Skeletal muscle satellite cell (primary cell): ENCODE measurements around the gene EXOC6B.

Source experiments
- H3K27me3 ChIP-seq: 2 replicates; pipeline ENCODE4 v1.7.0; 2013; ENCODE audit warnings: low read length; ENCODE audit not compliant: control insufficient read depth, insufficient read depth
- H3K36me3 ChIP-seq: 2 replicates; pipeline ENCODE4 v1.7.0; 2013; ENCODE audit warnings: mild to moderate bottlenecking, control low read depth, low read length; ENCODE audit not compliant: insufficient read depth
- H3K4me1 ChIP-seq: 2 replicates; pipeline ENCODE4 v1.7.0; 2013; ENCODE audit warnings: low read length; ENCODE audit not compliant: control insufficient read depth, insufficient read depth
- H3K4me2 ChIP-seq: 2 replicates; pipeline ENCODE4 v1.7.0; 2013; ENCODE audit warnings: mild to moderate bottlenecking, low read length
- H3K4me3 ChIP-seq: 2 replicates; pipeline ENCODE4 v1.7.0; 2013; ENCODE audit warnings: low read length
- H3K9ac ChIP-seq: 2 replicates; pipeline ENCODE4 v1.7.0; 2013; ENCODE audit warnings: mild to moderate bottlenecking, low read depth, low read length, moderate library complexity
- H3K9me3 ChIP-seq: replicated peaks from 2 replicates; pipeline ENCODE4 v1.7.0; 2013; ENCODE audit warnings: mild to moderate bottlenecking, control low read depth, low read length

EXOC6B gene

DNA sequence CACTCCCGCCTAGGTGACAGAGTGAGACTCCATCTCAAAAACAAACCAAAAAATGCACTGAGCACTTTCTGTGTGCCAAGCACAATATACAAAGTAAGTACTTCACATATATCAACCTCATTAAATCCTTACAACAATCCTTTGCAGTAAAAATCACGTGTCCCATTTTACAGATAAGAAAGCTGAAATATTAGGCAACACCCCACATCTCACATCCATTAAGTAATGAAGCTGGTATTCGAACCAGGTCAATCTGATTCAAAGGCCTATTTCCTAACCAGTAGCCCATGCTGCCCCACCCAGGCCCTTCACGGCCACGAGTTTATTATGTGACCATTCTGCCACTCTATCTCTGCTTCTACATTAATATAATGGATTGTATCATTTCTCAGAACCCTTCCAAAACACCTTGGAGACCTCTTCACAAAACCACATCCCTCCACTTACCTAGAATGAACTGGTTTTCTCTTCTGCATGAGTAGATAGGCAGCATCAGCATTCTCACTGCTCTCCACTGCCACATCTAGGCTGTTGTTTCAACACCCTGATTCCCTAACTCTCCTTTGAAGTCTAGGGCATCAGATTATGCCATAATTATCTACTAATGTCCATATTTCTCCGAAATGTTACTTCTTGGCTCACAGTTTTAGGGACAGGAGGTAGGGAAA, 3.1 kb upstream of the EXOC6B start:
- no peak overlapping the region for H3K4me2 ChIP-seq
- H3K9me3 ChIP-seq, result no peaks in the 10 kb centered on the region
- H3K36me3 ChIP-seq, result no peaks in the 10 kb centered on the region
- peaks cover 14% of the 10 kb centered on the region for H3K27me3 ChIP-seq
- H3K4me1 ChIP-seq, result peaks cover 26% of the 10 kb centered on the region
- no peak overlapping the region for H3K4me3 ChIP-seq
- H3K9ac ChIP-seq, result no peak overlapping the region

DNA sequence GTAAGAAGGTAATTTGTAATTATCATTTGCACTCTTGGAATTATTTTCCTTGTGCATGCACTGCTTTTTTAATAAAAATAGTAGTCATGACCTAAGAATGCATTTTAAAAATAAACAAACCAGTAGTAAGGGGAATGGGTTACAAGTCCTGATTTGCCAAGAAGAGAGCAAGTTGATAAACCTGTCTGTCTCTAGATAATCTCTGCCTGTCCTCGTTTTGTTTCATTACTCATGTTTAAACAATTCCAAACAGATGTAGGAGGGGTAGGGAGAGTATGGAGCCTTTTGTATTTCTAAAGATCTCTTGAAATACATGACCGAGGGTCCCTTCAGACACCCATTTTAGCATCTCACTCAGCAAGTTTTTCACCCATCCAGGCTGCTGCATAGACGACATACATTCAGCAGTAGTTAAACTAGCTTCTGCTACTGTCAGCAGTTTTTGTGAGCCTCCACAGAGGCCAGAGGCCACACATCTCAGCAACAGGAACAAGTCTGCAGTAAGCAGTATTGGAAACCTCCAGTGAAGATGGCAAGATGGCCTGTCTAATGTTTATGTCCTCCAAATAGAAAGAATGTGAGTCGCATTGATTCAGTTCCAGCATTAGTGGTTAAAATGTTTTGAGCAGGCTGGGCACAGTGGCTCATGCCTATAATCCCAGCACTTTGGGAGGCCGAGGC, 2.3 kb upstream of the EXOC6B start:
- no peaks in the 10 kb centered on the region for H3K36me3 ChIP-seq
- peaks cover 6% of the 10 kb centered on the region for H3K27me3 ChIP-seq
- no peaks in the 10 kb centered on the region for H3K9me3 ChIP-seq
- no peak overlapping the region for H3K9ac ChIP-seq
- H3K4me1 ChIP-seq, result peaks cover 26% of the 10 kb centered on the region
- peak overlapping the region; percentile 53 for H3K4me2 ChIP-seq
- H3K4me3 ChIP-seq, result no peak overlapping the region

DNA sequence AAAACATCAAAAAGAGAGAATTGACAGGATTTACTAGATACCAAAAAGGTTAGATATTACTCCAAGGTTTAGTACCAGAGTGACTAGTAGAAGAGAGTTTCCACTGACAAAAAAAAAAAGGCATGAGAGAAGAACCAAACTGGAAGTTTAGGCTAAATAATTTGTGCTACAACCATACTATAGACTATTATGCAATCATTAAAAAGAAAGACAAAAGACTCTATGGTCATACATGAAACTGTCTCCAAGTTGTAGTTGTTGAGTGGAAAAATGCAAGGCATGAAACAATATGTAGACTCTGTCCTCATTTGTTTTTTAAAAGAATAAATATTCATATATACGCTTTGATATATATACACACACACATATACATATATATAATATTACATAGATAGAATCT, 1.7 kb upstream of the EXOC6B start:
- H3K9me3 ChIP-seq, result no peaks in the 10 kb centered on the region
- H3K4me3 ChIP-seq, result no peak overlapping the region
- H3K4me2 ChIP-seq, result peak overlapping the region; percentile 53
- peaks cover 26% of the 10 kb centered on the region for H3K4me1 ChIP-seq
- H3K36me3 ChIP-seq, result no peaks in the 10 kb centered on the region
- no peak overlapping the region for H3K9ac ChIP-seq
- peaks cover under 1% of the 10 kb centered on the region for H3K27me3 ChIP-seq

DNA sequence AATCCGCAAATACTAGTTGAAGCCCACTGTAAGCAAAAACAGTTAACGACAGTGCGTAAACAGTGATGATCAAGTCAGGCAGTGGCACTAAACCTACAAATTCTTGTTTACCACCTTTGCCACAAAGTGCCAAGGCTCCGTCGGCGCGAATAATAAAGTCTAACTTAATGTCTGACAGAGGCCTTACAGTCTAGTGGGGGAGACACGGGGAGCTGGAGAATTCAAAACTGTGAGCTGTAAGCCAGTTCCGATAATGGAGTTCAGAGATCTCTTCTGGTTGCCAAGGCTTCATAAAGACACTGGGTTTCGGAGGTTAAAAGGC, 284 bp upstream of the EXOC6B start:
- Histone ChIP-seq H3K4me2 (peak overlapping the region; percentile 83), H3K9ac (no peak overlapping the region), H3K36me3 (no peaks in the 10 kb centered on the region), H3K27me3 (no peaks in the 10 kb centered on the region), H3K9me3 (no peaks in the 10 kb centered on the region), H3K4me3 (peak overlapping the region; percentile 93), H3K4me1 (peaks cover 26% of the 10 kb centered on the region)

DNA sequence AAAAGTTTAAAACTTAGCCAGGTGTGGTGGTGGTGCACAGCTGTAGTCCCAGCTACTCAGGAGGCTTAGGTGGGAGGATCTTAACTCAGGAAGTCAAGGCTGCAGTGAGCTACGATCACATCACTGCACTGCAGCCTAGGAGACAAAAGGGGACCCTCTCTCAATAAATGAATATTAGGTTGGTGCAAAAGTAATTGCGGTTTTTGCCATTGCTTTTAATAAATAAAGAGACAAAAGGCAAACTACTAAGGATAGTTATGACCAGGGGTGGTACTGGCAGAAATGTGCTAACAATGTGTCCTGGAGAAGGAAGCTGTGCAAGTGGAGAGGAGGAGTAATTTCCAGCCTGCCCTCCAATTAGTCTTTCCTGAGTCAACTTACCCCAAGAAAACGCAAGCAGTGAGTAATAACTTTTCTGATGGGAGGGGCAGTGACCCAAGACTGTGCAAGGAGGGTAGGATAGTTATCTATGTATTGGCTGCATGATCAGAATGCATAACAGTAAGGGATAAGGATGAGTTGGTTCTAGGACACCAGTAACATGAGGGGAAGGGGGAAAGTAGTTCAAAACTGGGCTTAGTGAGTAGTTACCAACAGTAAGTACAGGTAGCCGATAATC, 1.5 kb downstream of the EXOC6B start:
- Histone ChIP-seq H3K9me3 (no peaks in the 10 kb centered on the region), H3K9ac (no peak overlapping the region), H3K4me3 (peak overlapping the region; percentile 93), H3K4me2 (peak overlapping the region; percentile 83), H3K36me3 (no peaks in the 10 kb centered on the region), H3K27me3 (no peaks in the 10 kb centered on the region), H3K4me1 (peaks cover 26% of the 10 kb centered on the region)

DNA sequence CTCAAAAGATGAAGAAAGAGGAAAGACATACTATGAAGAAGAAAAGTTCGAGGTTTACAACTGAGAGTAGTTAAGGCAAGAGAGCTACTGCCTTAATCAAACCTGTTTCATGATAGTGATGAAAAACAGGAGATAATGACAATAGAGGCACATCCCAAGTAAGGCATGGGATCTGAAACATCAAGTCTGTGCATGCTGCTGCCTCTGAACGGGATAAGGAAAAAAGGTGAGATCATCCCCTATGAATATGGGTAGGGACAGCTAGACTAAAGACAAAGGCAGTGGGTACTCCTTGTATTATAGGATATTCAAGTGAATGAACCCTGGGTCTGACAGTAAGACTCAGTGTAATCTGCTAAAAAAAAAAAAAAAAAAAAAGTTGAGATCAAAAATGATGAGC, 3.0 kb downstream of the EXOC6B start:
- peaks cover 19% of the 10 kb centered on the region for H3K4me1 ChIP-seq
- no peaks in the 10 kb centered on the region for H3K36me3 ChIP-seq
- no peak overlapping the region for H3K9ac ChIP-seq
- no peaks in the 10 kb centered on the region for H3K27me3 ChIP-seq
- no peak overlapping the region for H3K4me2 ChIP-seq
- no peak overlapping the region for H3K4me3 ChIP-seq
- no peaks in the 10 kb centered on the region for H3K9me3 ChIP-seq

DNA sequence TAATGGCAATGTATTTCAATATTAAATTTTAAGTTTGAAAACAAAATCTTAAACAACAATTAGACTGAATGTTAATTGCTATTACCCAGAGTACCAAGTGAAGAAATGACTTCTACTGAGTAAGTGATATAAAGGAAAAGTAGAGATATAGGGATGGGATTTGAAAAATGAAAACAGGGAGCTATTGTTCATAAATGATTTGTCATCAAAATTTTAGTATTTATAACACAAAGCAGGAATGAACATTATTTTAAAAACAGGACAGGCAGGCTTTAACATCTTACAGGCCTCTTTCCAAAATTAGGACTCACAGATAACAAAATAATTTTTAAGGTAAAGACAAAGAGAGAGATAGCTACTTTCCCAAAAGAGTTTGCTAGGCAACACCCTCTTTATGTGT, 3.9 kb downstream of the EXOC6B start:
- Histone ChIP-seq H3K36me3 (no peaks in the 10 kb centered on the region), H3K9me3 (no peaks in the 10 kb centered on the region), H3K4me2 (no peak overlapping the region), H3K4me1 (peaks cover 12% of the 10 kb centered on the region), H3K27me3 (no peaks in the 10 kb centered on the region), H3K9ac (no peak overlapping the region), H3K4me3 (no peak overlapping the region)

DNA sequence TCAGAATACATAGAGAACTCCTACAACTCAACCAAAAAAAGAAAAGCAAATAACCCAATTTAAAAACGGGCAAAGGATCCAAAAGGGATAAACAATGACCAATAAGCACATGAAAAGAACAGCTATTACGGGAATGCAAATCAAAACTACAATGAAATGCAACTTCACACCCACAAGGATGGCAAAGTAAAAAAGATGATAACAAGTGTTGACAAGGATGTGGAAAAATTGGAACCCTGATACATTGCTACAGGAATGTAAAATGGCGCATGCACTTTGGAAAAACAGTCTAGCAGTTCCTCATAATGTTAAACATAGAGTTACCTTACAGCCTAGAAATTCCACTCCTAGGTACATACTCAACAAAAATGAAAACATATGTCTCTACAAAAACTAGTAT, 4.7 kb downstream of the EXOC6B start:
- H3K36me3 ChIP-seq, result no peaks in the 10 kb centered on the region
- no peaks in the 10 kb centered on the region for H3K9me3 ChIP-seq
- H3K9ac ChIP-seq, result no peak overlapping the region
- H3K4me2 ChIP-seq, result no peak overlapping the region
- no peaks in the 10 kb centered on the region for H3K27me3 ChIP-seq
- H3K4me1 ChIP-seq, result peaks cover 12% of the 10 kb centered on the region
- no peak overlapping the region for H3K4me3 ChIP-seq

DNA sequence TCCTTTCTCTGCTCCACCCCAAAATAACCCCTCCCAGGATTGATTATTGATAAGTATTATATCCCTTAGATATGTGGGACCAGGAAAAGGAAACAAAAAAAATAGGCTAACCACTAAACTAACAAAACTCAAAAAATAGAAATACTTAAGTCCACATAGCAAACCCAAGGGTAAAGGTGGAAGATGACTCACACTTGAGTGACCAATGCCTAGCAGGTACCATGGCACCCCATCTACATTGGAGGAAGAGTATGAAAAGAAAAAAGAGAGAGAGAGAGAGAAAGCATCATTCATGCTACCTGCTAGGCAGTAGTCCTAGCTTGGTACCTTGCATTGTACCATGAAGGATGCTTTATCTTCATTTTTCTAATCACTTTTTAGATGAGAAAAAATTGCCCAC, 6.3 kb downstream of the EXOC6B start:
- Histone ChIP-seq H3K9me3 (no peaks in the 10 kb centered on the region), H3K27me3 (no peaks in the 10 kb centered on the region), H3K4me2 (no peak overlapping the region), H3K9ac (no peak overlapping the region), H3K4me1 (peaks cover 5% of the 10 kb centered on the region), H3K36me3 (no peaks in the 10 kb centered on the region), H3K4me3 (no peak overlapping the region)

DNA sequence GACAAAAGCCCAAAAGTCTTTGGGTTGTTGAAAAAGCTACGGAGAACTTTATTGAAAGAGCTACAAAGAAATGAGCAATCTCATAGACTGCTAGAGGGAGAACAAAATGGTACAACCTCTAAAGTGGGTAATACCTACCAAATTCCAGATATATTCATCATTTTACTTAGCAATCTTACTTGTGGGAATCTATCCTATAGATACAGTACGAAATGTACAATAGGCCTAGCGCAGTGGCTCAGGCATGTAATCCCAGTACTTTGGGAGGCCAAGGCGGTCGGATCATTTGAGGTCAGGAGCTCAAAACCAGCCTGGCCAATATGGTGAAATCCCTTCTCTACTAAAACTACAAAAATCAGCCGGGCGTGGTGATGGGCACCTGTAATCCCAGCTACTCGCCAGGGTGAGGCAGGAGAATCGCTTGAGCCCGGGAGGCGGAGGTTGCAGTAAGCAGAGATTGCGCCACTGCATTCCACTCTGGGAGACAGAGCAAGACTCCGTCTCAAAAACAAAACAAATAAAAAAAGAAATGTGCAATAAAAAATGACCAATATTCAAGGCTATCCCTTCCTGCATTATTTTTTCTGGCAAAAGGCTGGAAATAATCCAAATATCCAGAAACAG, 10.1 kb downstream of the EXOC6B start:
- Histone ChIP-seq H3K4me1 (peaks cover 9% of the 10 kb centered on the region), H3K27me3 (no peaks in the 10 kb centered on the region), H3K4me3 (no peak overlapping the region), H3K9ac (no peak overlapping the region), H3K36me3 (no peaks in the 10 kb centered on the region), H3K4me2 (no peak overlapping the region), H3K9me3 (no peaks in the 10 kb centered on the region)

DNA sequence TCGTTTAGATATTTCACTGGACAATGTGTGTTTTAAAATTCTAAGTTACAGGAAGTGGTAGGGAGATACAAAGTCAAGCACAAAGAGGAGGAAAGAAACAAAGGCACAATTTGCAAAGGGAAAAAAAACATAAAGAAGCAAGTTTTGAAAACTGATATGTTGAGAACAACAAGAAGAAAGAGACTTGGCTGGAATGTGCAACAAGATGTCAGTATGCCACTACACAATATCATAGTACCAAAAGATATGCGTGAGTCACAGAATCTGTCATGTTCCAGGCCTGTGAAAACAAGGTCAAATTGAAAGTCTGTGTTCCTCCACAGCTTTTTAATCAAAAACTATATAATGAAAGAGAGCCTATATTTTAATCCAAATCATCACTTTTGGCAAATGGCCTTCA, 12.0 kb downstream of the EXOC6B start:
- Histone ChIP-seq H3K9me3 (no peaks in the 10 kb centered on the region), H3K9ac (no peak overlapping the region), H3K4me3 (no peak overlapping the region), H3K36me3 (no peaks in the 10 kb centered on the region), H3K27me3 (no peaks in the 10 kb centered on the region), H3K4me2 (peak overlapping the region; percentile 47), H3K4me1 (peaks cover 9% of the 10 kb centered on the region)
